Measurements from ENCODE around the gene DLGAP1. TPM values are rescaled to one million over a fixed set of nuclear protein-coding genes. Genes with fewer than 3 reads are reported as not detected.

The DLGAP1 gene
- total RNA-seq, 1 experiment from 2014 or later, result not detected

DNA sequence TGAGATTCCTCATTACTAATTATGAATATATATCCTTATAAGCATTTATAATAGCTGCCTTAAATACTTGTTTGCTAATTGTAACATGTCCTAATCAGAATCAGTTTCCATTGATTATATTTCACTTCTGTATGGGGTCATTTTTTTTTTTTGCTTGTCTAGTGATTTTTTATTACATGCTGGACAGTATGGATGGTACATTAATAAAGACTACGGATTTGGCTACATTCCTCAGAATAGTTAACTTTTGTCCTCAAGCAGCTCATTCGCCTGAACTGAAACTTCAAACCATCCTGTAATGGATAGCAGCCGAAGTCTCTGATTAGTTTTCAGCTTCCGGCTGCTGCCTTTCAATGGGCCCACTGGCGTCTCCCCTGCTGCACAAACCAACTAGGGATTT lies 993.4 kb downstream of the DLGAP1 start:
- POLR2A ChIA-PET, result interaction anchor here (0.7 to 8.4 kb wide), 11 partner anchors 9 to 201 kb away, joined by 3 to 95 read pairs (median 4); partner anchors contain the start of gene TGIF1

DNA sequence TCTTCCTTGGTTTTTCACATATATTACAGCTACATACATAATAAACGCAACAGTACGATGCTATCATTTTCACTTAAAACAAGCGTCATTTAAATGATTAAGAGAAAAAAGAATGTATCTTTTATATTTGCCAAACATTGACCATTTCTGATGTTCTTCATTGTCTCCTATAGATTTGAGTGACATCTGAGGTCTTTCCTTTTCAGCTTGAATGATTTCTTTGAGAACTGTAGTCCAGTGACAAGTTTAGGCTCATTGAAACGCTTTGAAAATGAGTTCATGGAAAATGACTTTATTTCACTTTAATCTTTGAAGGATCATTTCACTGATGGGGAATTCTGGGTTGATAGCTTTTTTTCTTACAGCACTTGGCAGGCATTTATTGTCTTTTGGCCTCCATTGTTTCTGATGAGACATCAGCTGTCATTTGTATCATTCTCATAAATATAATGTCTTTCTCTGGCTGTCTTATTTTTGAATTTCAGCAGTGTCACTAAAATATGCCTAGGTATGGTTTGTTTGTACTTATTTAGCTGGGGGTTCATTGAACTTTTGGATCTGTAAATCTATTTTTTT lies 994.2 kb downstream of the DLGAP1 start:
- Mint-ChIP-seq H3K36me3 (ENCODE audit: insufficient read depth, unreplicated experiment) (peaks cover 73% of the 10 kb centered on the region), H3K4me1 (ENCODE audit: insufficient read depth, unreplicated experiment) (peaks cover 42% of the 10 kb centered on the region), H3K27me3 (ENCODE audit: insufficient read depth, unreplicated experiment) (no peaks in the 10 kb centered on the region), H3K9me3 (ENCODE audit: unreplicated experiment) (no peaks in the 10 kb centered on the region), H3K4me3 (ENCODE audit: unreplicated experiment) (no peak overlapping the region), H3K27ac (ENCODE audit: low read depth, unreplicated experiment) (no peak overlapping the region)
- TF ChIP-seq, protein P1, sequence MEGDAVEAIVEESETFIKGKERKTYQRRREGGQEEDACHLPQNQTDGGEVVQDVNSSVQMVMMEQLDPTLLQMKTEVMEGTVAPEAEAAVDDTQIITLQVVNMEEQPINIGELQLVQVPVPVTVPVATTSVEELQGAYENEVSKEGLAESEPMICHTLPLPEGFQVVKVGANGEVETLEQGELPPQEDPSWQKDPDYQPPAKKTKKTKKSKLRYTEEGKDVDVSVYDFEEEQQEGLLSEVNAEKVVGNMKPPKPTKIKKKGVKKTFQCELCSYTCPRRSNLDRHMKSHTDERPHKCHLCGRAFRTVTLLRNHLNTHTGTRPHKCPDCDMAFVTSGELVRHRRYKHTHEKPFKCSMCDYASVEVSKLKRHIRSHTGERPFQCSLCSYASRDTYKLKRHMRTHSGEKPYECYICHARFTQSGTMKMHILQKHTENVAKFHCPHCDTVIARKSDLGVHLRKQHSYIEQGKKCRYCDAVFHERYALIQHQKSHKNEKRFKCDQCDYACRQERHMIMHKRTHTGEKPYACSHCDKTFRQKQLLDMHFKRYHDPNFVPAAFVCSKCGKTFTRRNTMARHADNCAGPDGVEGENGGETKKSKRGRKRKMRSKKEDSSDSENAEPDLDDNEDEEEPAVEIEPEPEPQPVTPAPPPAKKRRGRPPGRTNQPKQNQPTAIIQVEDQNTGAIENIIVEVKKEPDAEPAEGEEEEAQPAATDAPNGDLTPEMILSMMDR (IDR thresholded peaks at IDR 0.05; ENCODE audit: unreplicated experiment), result no peak
- DNase-seq (ENCODE audit: unreplicated experiment), result no peak
- BruUV-seq (replicated peaks), result no TSS peak
- intact Hi-C loops (cut with micrococcal nuclease), result no loop called here
- ChIA-PET CTCF (interaction anchor here (0.6 to 5.1 kb wide), 8 partner anchors 9 to 771 kb away, joined by 3 to 24 read pairs (median 5); no protein-coding TSS in a partner anchor), POLR2A (interaction anchor here (0.8 to 8.4 kb wide), 9 partner anchors 8 to 198 kb away, joined by 3 to 95 read pairs (median 4); partner anchors contain the start of gene TGIF1)

More for the DNA sequence above, 993.4 kb downstream of the DLGAP1 start:
- Mint-ChIP-seq H3K36me3 (ENCODE audit: insufficient read depth, unreplicated experiment) (peaks cover 70% of the 10 kb centered on the region), H3K27me3 (ENCODE audit: insufficient read depth, unreplicated experiment) (no peaks in the 10 kb centered on the region), H3K4me1 (ENCODE audit: insufficient read depth, unreplicated experiment) (peaks cover 39% of the 10 kb centered on the region), H3K9me3 (ENCODE audit: unreplicated experiment) (no peaks in the 10 kb centered on the region), H3K27ac (ENCODE audit: low read depth, unreplicated experiment) (no peak overlapping the region), H3K4me3 (ENCODE audit: unreplicated experiment) (no peak overlapping the region)
- intact Hi-C loops (cut with micrococcal nuclease), result no loop called here
- DNase-seq (ENCODE audit: unreplicated experiment), result no peak
- CTCF ChIA-PET, result interaction anchor here (0.5 to 5.1 kb wide), 9 partner anchors 16 to 204 kb away, joined by 3 to 24 read pairs (median 5); no protein-coding TSS in a partner anchor
- TF ChIP-seq, protein P1 (IDR thresholded peaks at IDR 0.05; ENCODE audit: unreplicated experiment), result no peak
- BruUV-seq (replicated peaks), result no TSS peak

DNA sequence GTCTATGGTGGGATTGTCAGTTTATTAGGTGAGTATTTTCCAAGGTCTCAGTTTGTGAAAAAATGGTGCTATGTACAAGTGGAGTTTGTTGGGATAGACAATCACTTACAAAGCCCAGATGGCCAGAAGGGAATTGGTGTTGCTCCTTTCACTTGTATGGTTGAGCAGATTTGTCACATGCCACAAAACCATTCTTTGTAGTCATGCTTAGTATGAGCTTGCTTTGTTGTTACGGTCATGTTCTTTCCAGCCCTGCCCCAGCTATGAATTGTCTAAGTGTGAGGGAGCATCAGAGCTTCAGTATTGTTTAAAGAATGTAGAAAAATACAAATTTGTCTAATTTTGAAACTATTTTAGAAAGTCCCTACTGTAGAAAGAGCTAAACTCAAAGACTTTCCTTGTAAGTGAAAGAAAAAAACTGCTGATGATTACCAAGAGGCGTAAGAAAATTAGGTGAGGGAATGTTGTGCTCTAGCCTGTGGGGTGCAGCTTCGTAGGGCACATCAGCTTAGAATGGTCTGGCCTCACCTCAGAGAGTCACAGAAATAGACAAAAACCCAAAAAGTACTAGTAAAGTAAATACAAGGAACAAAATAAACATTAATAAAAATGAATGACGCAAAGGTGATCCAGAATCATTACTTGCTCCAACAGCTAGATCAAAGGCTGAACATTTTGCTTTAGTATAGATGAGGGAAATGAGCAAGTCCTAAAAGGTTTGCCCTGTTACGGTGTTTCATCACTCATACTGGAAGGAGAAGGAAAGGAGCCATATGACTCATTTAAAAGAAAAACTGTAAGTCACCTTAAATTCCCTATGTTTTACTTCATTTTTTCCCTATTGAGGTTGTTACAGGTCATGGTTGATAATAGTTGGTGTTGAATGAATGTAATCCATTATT lies 995.9 kb downstream of the DLGAP1 start:
- TF ChIP-seq, protein P1 (IDR thresholded peaks at IDR 0.05; ENCODE audit: unreplicated experiment), result no peak
- TSS peak; percentile 65 for BruUV-seq (replicated peaks)
- peaks cover 73% of the 10 kb centered on the region for H3K36me3 Mint-ChIP-seq (ENCODE audit: insufficient read depth, unreplicated experiment)
- CTCF ChIA-PET, result interaction anchor here (0.7 to 3.5 kb wide), 12 partner anchors 38 to 526 kb away, joined by 3 to 33 read pairs (median 3); no protein-coding TSS in a partner anchor
- no peaks in the 10 kb centered on the region for H3K27me3 Mint-ChIP-seq (ENCODE audit: insufficient read depth, unreplicated experiment)
- H3K4me1 Mint-ChIP-seq (ENCODE audit: insufficient read depth, unreplicated experiment), result peaks cover 47% of the 10 kb centered on the region
- peak; percentile 77 for DNase-seq (ENCODE audit: unreplicated experiment)
- POLR2A ChIA-PET, result interaction anchor here (0.6 to 9.8 kb wide), 17 partner anchors 6 to 211 kb away, joined by 3 to 325 read pairs (median 7); no protein-coding TSS in a partner anchor
- H3K9me3 Mint-ChIP-seq (ENCODE audit: unreplicated experiment), result no peaks in the 10 kb centered on the region
- peak overlapping the region; percentile 51 for H3K27ac Mint-ChIP-seq (ENCODE audit: low read depth, unreplicated experiment)
- H3K4me3 Mint-ChIP-seq (ENCODE audit: unreplicated experiment), result peak overlapping the region; percentile 28
- intact Hi-C loops (cut with micrococcal nuclease), result no loop called here

DNA sequence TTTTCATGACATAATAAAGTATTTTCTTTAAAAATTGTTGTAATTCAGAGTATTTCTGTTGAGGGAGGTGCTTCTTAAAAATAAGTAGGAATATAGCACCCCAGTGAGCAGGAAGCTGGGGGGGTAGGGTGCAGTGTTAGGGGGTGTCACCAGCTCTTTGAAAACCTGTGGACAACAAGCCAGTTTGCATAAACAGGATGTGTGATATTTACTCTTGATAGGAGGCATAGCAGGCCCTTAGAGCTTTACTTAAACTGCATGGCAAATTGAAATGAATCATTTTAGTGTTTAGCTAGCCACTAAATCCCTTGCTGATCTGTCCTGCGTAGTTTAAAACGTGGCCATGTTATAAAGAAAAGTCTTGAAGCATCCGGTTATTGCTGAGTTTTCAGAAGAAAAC lies 996.7 kb downstream of the DLGAP1 start:
- intact Hi-C loops (cut with micrococcal nuclease), result no loop called here
- ChIA-PET POLR2A (interaction anchor here (0.5 to 9.8 kb wide), 13 partner anchors 10 to 210 kb away, joined by 3 to 325 read pairs (median 8); partner anchors contain the start of gene MYL12B), CTCF (interaction anchor here (0.6 to 3.5 kb wide), 14 partner anchors 7 to 207 kb away, joined by 3 to 33 read pairs (median 3); no protein-coding TSS in a partner anchor)
- DNase-seq (ENCODE audit: unreplicated experiment), result no peak
- Mint-ChIP-seq H3K27me3 (ENCODE audit: insufficient read depth, unreplicated experiment) (no peaks in the 10 kb centered on the region), H3K36me3 (ENCODE audit: insufficient read depth, unreplicated experiment) (peaks cover 72% of the 10 kb centered on the region), H3K9me3 (ENCODE audit: unreplicated experiment) (no peaks in the 10 kb centered on the region), H3K27ac (ENCODE audit: low read depth, unreplicated experiment) (peak overlapping the region; percentile 51), H3K4me1 (ENCODE audit: insufficient read depth, unreplicated experiment) (peaks cover 47% of the 10 kb centered on the region), H3K4me3 (ENCODE audit: unreplicated experiment) (no peak overlapping the region)
- no TSS peak for BruUV-seq (replicated peaks)
- TF ChIP-seq, protein P1 (IDR thresholded peaks at IDR 0.05; ENCODE audit: unreplicated experiment), result no peak
